ENCODE measurements around the gene GTF2F2. TPM values are rescaled to one million over a fixed set of nuclear protein-coding genes. Genes with fewer than 3 reads are reported as not detected.

Gene GTF2F2
- total RNA-seq, 1 experiment from 2014 or later, result 40.1 TPM

DNA sequence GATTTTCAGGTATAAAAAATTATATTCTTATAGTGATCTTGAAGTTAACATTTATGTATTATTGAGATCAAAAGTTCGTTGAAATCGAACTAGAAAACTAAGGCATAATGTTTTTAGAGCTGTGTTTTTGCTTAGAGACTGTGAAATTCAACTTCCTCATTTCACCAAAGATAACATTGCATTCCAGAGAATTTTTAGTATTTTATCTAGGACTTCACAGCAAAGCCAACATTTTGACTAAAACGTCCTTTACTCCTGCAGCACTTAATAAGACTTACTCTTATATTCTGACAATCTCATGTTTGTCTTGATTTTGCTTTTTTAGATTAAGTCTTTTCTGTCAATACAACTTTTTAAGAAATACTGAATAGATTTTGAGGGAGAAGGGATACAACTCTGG lies 75.8 kb downstream of the GTF2F2 start:
- ATAC-seq, result no peak
- Histone ChIP-seq H3K4me2 (ENCODE audit: low read length) (no peak overlapping the region), H3K79me2 (ENCODE audit: insufficient read depth, low read length) (peaks cover 43% of the 10 kb centered on the region), H2AFZ (ENCODE audit: low read depth, low read length, poor library complexity, severe bottlenecking) (no peak overlapping the region), H3K27ac (ENCODE audit: low read depth, low read length) (no peak overlapping the region), H3K27me3 (ENCODE audit: insufficient read depth, low read length) (no peaks in the 10 kb centered on the region), H3K4me3 (replicated peaks in 1 of 2; ENCODE audit: low read depth in 1 of 2, low read length in 2 of 2) (no peak overlapping the region), H4K20me1 (ENCODE audit: insufficient read depth) (no peaks in the 10 kb centered on the region), H3K9me3 (ENCODE audit: control insufficient read depth in 1 of 2, insufficient read depth in 1 of 2, low read depth in 1 of 2, low read length in 2 of 2) (no peaks in the 10 kb centered on the region), H3K36me3 (ENCODE audit: control insufficient read depth in 1 of 2, insufficient read depth in 2 of 2, low read length in 2 of 2) (no peaks in the 10 kb centered on the region), H3K9ac (ENCODE audit: low read length) (no peak overlapping the region), H3K4me1 (ENCODE audit: control insufficient read depth in 1 of 2, insufficient read depth in 2 of 2, low read length in 2 of 2) (peaks cover 0 to 14% of the 10 kb centered on the region in 2 experiments; a peak in 1 of 4 replicates), H3K9me2 (ENCODE audit: insufficient read depth) (no peaks in the 10 kb centered on the region)
- intact Hi-C loops (cut with micrococcal nuclease), result no loop called here
- DNase-seq (ENCODE audit: low read depth, low spot score), result no peak
- RAD21 ChIA-PET (ENCODE audit: low non-redundant PET in 1 of 2, low total read pairs in 2 of 2, uncharacterized antibody in 2 of 2, unreplicated experiment in 2 of 2), result no interaction called here
- TF ChIP-seq SP1 (IDR thresholded peaks at IDR 0.05; ENCODE audit: low read depth), result no peak
- TF ChIP-seq, protein P1, sequence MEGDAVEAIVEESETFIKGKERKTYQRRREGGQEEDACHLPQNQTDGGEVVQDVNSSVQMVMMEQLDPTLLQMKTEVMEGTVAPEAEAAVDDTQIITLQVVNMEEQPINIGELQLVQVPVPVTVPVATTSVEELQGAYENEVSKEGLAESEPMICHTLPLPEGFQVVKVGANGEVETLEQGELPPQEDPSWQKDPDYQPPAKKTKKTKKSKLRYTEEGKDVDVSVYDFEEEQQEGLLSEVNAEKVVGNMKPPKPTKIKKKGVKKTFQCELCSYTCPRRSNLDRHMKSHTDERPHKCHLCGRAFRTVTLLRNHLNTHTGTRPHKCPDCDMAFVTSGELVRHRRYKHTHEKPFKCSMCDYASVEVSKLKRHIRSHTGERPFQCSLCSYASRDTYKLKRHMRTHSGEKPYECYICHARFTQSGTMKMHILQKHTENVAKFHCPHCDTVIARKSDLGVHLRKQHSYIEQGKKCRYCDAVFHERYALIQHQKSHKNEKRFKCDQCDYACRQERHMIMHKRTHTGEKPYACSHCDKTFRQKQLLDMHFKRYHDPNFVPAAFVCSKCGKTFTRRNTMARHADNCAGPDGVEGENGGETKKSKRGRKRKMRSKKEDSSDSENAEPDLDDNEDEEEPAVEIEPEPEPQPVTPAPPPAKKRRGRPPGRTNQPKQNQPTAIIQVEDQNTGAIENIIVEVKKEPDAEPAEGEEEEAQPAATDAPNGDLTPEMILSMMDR (IDR thresholded peaks at IDR 0.05 in 2 of 3, conservative IDR thresholded peaks at IDR 0.05 in 1 of 3; ENCODE audit: borderline replicate concordance in 1 of 3, insufficient read depth in 1 of 3, low read depth in 2 of 3, low read length in 2 of 3), result no peak
- TF ChIP-seq, protein P2, sequence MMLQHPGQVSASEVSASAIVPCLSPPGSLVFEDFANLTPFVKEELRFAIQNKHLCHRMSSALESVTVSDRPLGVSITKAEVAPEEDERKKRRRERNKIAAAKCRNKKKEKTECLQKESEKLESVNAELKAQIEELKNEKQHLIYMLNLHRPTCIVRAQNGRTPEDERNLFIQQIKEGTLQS (IDR thresholded peaks at IDR 0.05), result no peak
- POLR2A ChIA-PET, result no interaction called here
- CTCF ChIA-PET, result no interaction called here
- BruUV-seq (replicated peaks), result no TSS peak

DNA sequence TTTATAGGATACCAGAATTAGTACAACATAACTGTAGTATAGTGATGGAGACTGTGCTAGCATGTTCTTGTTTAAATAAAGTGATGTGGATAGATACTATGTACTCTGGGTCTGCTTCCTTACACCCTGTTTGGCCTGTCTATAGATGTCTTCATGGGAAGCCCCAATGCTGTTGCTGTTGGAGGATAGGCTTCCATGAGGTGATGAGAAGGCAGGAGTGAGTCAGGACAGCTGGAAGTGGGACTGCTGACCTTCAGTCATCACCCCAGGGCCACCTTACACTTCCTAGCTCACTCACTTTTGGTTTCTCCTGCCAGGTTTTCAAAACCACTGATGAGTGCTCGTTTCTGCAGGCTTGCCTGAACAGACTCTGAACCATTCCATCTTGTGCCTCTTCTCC lies 76.3 kb downstream of the GTF2F2 start:
- no peaks in the 10 kb centered on the region for H3K27me3 ChIP-seq (ENCODE audit: insufficient read depth, low read length)
- no peak overlapping the region for H3K4me3 ChIP-seq (replicated peaks in 1 of 2; ENCODE audit: low read depth in 1 of 2, low read length in 2 of 2)
- no peaks in the 10 kb centered on the region for H3K9me2 ChIP-seq (ENCODE audit: insufficient read depth)
- no peaks in the 10 kb centered on the region for H3K36me3 ChIP-seq (ENCODE audit: control insufficient read depth in 1 of 2, insufficient read depth in 2 of 2, low read length in 2 of 2)
- H3K4me1 ChIP-seq (ENCODE audit: control insufficient read depth in 1 of 2, insufficient read depth in 2 of 2, low read length in 2 of 2), result peaks cover 0 to 14% of the 10 kb centered on the region in 2 experiments; a peak in 1 of 4 replicates
- no peaks in the 10 kb centered on the region for H3K9me3 ChIP-seq (ENCODE audit: control insufficient read depth in 1 of 2, insufficient read depth in 1 of 2, low read depth in 1 of 2, low read length in 2 of 2)
- DNase-seq (ENCODE audit: low read depth, low spot score), result no peak
- H3K4me2 ChIP-seq (ENCODE audit: low read length), result no peak overlapping the region
- peak; percentile 62; the same call in 1 of the 2 replicates for ATAC-seq
- intact Hi-C loops (cut with micrococcal nuclease), result no loop called here
- ChIA-PET RAD21 (ENCODE audit: low non-redundant PET in 1 of 2, low total read pairs in 2 of 2, uncharacterized antibody in 2 of 2, unreplicated experiment in 2 of 2) (no interaction called here), CTCF (no interaction called here), POLR2A (no interaction called here)
- no peak overlapping the region for H3K27ac ChIP-seq (ENCODE audit: low read depth, low read length)
- H2AFZ ChIP-seq (ENCODE audit: low read depth, low read length, poor library complexity, severe bottlenecking), result no peak overlapping the region
- no TSS peak for BruUV-seq (replicated peaks)
- H3K9ac ChIP-seq (ENCODE audit: low read length), result no peak overlapping the region
- H4K20me1 ChIP-seq (ENCODE audit: insufficient read depth), result no peaks in the 10 kb centered on the region
- peaks cover 43% of the 10 kb centered on the region for H3K79me2 ChIP-seq (ENCODE audit: insufficient read depth, low read length)
- TF ChIP-seq ZNF274 (IDR thresholded peaks at IDR 0.05; ENCODE audit: low read depth, low read length), result no peak
- TF ChIP-seq ELF1 (IDR thresholded peaks at IDR 0.05; ENCODE audit: borderline replicate concordance, low read depth), result no peak
- no peak for TF ChIP-seq RAD21 (IDR thresholded peaks at IDR 0.05; ENCODE audit: low read depth)
- TF ChIP-seq, protein P2 (IDR thresholded peaks at IDR 0.05), result no peak
- no peak for TF ChIP-seq SRF (IDR thresholded peaks at IDR 0.05; ENCODE audit: low read depth)
- TF ChIP-seq YY1 (IDR thresholded peaks at IDR 0.05; ENCODE audit: extremely low read depth, insufficient replicate concordance, low read depth, low read length), result no peak
- TF ChIP-seq EZH2phosphoT487 (IDR thresholded peaks at IDR 0.05; ENCODE audit: borderline replicate concordance), result no peak
- TF ChIP-seq EGR1 (IDR thresholded peaks at IDR 0.05; ENCODE audit: low read depth), result no peak
- TF ChIP-seq, protein P3, sequence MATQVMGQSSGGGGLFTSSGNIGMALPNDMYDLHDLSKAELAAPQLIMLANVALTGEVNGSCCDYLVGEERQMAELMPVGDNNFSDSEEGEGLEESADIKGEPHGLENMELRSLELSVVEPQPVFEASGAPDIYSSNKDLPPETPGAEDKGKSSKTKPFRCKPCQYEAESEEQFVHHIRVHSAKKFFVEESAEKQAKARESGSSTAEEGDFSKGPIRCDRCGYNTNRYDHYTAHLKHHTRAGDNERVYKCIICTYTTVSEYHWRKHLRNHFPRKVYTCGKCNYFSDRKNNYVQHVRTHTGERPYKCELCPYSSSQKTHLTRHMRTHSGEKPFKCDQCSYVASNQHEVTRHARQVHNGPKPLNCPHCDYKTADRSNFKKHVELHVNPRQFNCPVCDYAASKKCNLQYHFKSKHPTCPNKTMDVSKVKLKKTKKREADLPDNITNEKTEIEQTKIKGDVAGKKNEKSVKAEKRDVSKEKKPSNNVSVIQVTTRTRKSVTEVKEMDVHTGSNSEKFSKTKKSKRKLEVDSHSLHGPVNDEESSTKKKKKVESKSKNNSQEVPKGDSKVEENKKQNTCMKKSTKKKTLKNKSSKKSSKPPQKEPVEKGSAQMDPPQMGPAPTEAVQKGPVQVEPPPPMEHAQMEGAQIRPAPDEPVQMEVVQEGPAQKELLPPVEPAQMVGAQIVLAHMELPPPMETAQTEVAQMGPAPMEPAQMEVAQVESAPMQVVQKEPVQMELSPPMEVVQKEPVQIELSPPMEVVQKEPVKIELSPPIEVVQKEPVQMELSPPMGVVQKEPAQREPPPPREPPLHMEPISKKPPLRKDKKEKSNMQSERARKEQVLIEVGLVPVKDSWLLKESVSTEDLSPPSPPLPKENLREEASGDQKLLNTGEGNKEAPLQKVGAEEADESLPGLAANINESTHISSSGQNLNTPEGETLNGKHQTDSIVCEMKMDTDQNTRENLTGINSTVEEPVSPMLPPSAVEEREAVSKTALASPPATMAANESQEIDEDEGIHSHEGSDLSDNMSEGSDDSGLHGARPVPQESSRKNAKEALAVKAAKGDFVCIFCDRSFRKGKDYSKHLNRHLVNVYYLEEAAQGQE (IDR thresholded peaks at IDR 0.05; ENCODE audit: low read depth), result no peak

Measured in HCT116 (cell line).